Measurements from ENCODE around the gene EFHD1. TPM values are rescaled to one million over a fixed set of nuclear protein-coding genes. Genes with fewer than 3 reads are reported as not detected.

The EFHD1 gene
- total and polyA plus RNA-seq, 2 of the 13 experiments (the other 11 are each of a cell fraction or from before 2014, with no cell fraction given) = 0.09 TPM; not detected in 1

DNA sequence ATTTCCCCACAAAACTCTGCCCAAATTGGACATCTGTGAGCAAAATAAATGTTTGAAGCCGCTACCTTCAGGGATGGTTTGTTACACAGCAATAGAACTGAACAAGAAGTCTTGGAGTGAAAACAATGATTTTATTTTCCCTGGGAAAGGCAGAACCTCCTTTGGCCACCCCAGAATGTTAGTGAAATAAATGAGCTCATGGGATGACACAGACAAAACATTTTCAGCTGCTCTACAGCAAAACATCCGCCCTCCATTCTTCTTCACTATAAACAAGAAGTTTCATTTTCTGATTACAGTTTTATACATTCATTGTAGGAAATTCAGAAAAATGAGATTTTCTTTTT lies 4.3 kb upstream of the EFHD1 start:
- no peak overlapping the region for H3K4me3 ChIP-seq (replicated peaks in 1 of 3; ENCODE audit: insufficient read depth in 1 of 3, low read depth in 2 of 3, low read length in 3 of 3)
- H3K36me3 ChIP-seq (replicated peaks in 1 of 2; ENCODE audit: control insufficient read depth in 1 of 2, insufficient read depth in 2 of 2, low read length in 2 of 2) = no peaks in the 10 kb centered on the region
- no peaks in the 10 kb centered on the region for H4K20me1 ChIP-seq (ENCODE audit: insufficient read depth, low read length)
- no peak for DNase-seq (ENCODE audit: low spot score)
- ATAC-seq = no peak
- no peak overlapping the region for H3K9ac ChIP-seq (ENCODE audit: insufficient read depth, low read depth, low read length)
- in situ Hi-C loops (cut with HindIII; ENCODE audit: extremely low pct_ligation_motif_present, low pct_unique_long_range_greater_than_20kb) (no loop called here), intact Hi-C loops (cut with micrococcal nuclease; ENCODE audit: unreplicated experiment) (no loop called here)
- H3K4me2 ChIP-seq (ENCODE audit: low read depth, low read length) = no peak overlapping the region
- H2AFZ ChIP-seq (ENCODE audit: low read length) = no peak overlapping the region
- no peak for TF ChIP-seq SRSF1 (optimal IDR thresholded peaks at IDR 0.05; ENCODE audit: low read depth, low read length)
- no peak for TF ChIP-seq SMC3 (IDR thresholded peaks at IDR 0.05; ENCODE audit: low read length)
- POLR2A ChIA-PET = no interaction called here
- CTCF ChIA-PET (ENCODE audit: low intra/inter-chr PET ratio, low total read pairs) = no interaction called here
- H3K27ac ChIP-seq (ENCODE audit: extremely low read length, insufficient read depth, low read length) = no peak overlapping the region
- WGBS (ENCODE audit: low lambda C conversion rate) = 55% methylated on average over 2 of the region's 2 CpGs
- H3K9me3 ChIP-seq (ENCODE audit: low read length) = no peaks in the 10 kb centered on the region
- peaks cover 7 to 47% of the 10 kb centered on the region in 2 experiments for H3K27me3 ChIP-seq (ENCODE audit: control insufficient read depth in 1 of 2, insufficient read depth in 2 of 2, low read length in 2 of 2)
- peaks cover 35% of the 10 kb centered on the region for H3K4me1 ChIP-seq (ENCODE audit: insufficient read depth, low read length)
- BruUV-seq (replicated peaks) = no TSS peak
- no peak for FAIRE-seq
- H3K79me2 ChIP-seq (ENCODE audit: insufficient read depth, low read length) = no peaks in the 10 kb centered on the region

DNA sequence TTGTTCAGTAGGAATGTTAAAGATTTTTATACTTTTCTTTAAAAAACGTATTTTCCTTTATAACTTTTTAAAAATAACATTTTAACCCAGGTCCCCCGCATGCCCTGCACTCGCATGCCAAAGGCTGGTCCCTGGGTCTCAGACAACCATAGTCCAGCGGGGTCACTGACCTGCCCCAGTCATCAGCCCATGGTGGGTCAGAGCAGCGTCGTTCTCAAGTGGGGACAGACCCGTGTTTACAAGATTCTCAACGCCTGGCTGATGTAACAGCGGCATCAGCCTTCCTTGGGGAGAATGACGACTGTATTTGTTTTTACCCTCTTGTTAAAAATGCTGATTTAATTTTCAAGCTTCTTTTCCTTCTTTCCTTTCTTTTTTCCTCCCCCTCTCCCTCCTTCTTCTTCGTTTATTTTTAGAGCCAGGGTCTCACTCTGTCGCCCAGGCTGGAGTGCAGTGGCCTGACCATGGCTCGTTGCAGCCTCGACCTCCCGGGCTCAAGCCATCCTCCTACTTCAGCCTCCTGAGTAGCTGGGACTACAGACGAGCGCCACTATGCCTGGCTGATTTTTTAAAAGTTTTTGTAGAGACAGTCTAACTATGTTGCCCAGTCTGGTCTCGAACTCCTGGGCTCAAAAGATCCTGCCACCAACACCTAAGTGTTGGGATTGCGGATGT lies 1.0 kb upstream of the EFHD1 start:
- DNase-seq (ENCODE audit: low spot score) = no peak
- Histone ChIP-seq H3K36me3 (replicated peaks in 1 of 2; ENCODE audit: control insufficient read depth in 1 of 2, insufficient read depth in 2 of 2, low read length in 2 of 2) (no peaks in the 10 kb centered on the region), H3K4me2 (ENCODE audit: low read depth, low read length) (peak overlapping the region; percentile 85), H3K9ac (ENCODE audit: insufficient read depth, low read depth, low read length) (no peak overlapping the region), H3K27me3 (ENCODE audit: control insufficient read depth in 1 of 2, insufficient read depth in 2 of 2, low read length in 2 of 2) (peaks cover 15 to 55% of the 10 kb centered on the region in 2 experiments), H3K4me3 (replicated peaks in 1 of 3; ENCODE audit: insufficient read depth in 1 of 3, low read depth in 2 of 3, low read length in 3 of 3) (peak overlapping the region in 2 of 3 experiments; percentile 62 to 70; a peak in 2 of 6 replicates), H4K20me1 (ENCODE audit: insufficient read depth, low read length) (no peaks in the 10 kb centered on the region), H2AFZ (ENCODE audit: low read length) (no peak overlapping the region), H3K79me2 (ENCODE audit: insufficient read depth, low read length) (no peaks in the 10 kb centered on the region), H3K4me1 (ENCODE audit: insufficient read depth, low read length) (peaks cover 27% of the 10 kb centered on the region), H3K9me3 (ENCODE audit: low read length) (no peaks in the 10 kb centered on the region), H3K27ac (ENCODE audit: extremely low read length, insufficient read depth, low read length) (no peak overlapping the region)
- FAIRE-seq = no peak
- intact Hi-C loops (cut with micrococcal nuclease; ENCODE audit: unreplicated experiment) = no loop called here
- WGBS (ENCODE audit: low lambda C conversion rate) = 3% methylated on average over 19 of the region's 19 CpGs
- ChIA-PET POLR2A (no interaction called here), CTCF (ENCODE audit: low intra/inter-chr PET ratio, low total read pairs) (interaction anchor here (0.6 kb wide), 1 partner anchor 27 kb away, joined by 3 read pairs; no protein-coding TSS in a partner anchor)
- ATAC-seq = no peak
- in situ Hi-C loops (cut with HindIII; ENCODE audit: extremely low pct_ligation_motif_present, low pct_unique_long_range_greater_than_20kb) = no loop called here
- no TSS peak for BruUV-seq (replicated peaks)
- no peak for TF ChIP-seq TRIM24 (CRISPR knock-in tag; IDR thresholded peaks at IDR 0.05)
- no peak for TF ChIP-seq SMARCC2 (IDR thresholded peaks at IDR 0.05)
- TF ChIP-seq BCL6 (CRISPR knock-in tag; IDR thresholded peaks at IDR 0.05) = no peak
- no peak for TF ChIP-seq ATRX (CRISPR knock-in tag; IDR thresholded peaks at IDR 0.05; ENCODE audit: borderline replicate concordance)
- TF ChIP-seq ZNF569 (CRISPR knock-in tag; IDR thresholded peaks at IDR 0.05; ENCODE audit: borderline replicate concordance) = no peak
- TF ChIP-seq GABPA (IDR thresholded peaks at IDR 0.05; ENCODE audit: low read depth, low read length) = no peak
- TF ChIP-seq GABPA (CRISPR knock-in tag; IDR thresholded peaks at IDR 0.05; ENCODE audit: low read depth) = no peak
- no peak for TF ChIP-seq KDM3A (CRISPR knock-in tag; IDR thresholded peaks at IDR 0.05; ENCODE audit: low read depth)
- TF ChIP-seq, protein P1, sequence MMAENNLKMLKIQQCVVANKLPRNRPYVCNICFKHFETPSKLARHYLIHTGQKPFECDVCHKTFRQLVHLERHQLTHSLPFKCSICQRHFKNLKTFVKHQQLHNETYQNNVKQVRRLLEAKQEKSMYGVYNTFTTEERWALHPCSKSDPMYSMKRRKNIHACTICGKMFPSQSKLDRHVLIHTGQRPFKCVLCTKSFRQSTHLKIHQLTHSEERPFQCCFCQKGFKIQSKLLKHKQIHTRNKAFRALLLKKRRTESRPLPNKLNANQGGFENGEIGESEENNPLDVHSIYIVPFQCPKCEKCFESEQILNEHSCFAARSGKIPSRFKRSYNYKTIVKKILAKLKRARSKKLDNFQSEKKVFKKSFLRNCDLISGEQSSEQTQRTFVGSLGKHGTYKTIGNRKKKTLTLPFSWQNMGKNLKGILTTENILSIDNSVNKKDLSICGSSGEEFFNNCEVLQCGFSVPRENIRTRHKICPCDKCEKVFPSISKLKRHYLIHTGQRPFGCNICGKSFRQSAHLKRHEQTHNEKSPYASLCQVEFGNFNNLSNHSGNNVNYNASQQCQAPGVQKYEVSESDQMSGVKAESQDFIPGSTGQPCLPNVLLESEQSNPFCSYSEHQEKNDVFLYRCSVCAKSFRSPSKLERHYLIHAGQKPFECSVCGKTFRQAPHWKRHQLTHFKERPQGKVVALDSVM (CRISPR knock-in tag; IDR thresholded peaks at IDR 0.05) = peak; percentile 88
- TF ChIP-seq CBX2 (IDR thresholded peaks at IDR 0.05; ENCODE audit: low read depth, low read length) = peak; percentile 94; the same call in 1 of the 2 replicates
- TF ChIP-seq CBX2 (CRISPR knock-in tag; IDR thresholded peaks at IDR 0.05; ENCODE audit: low read depth) = peak; percentile 46; the same call in 1 of the 2 replicates
- TF ChIP-seq, protein P2, sequence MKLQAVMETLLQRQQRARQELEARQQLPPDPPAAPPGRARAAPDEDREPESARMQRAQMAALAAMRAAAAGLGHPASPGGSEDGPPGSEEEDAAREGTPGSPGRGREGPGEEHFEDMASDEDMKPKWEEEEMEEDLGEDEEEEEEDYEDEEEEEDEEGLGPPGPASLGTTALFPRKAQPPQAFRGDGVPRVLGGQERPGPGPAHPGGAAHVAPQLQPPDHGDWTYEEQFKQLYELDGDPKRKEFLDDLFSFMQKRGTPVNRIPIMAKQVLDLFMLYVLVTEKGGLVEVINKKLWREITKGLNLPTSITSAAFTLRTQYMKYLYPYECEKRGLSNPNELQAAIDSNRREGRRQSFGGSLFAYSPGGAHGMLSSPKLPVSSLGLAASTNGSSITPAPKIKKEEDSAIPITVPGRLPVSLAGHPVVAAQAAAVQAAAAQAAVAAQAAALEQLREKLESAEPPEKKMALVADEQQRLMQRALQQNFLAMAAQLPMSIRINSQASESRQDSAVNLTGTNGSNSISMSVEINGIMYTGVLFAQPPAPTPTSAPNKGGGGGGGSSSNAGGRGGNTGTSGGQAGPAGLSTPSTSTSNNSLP (IDR thresholded peaks at IDR 0.05; ENCODE audit: low read depth, low read length) = no peak
- no peak for TF ChIP-seq ZSCAN12 (CRISPR knock-in tag; IDR thresholded peaks at IDR 0.05)
- no peak for TF ChIP-seq SMAD9 (CRISPR knock-in tag; IDR thresholded peaks at IDR 0.05)
- peak; percentile 5 for TF ChIP-seq XRCC5 (optimal IDR thresholded peaks at IDR 0.05; ENCODE audit: low read length)

All from HepG2 (cell line).